ENCODE measurements around the gene MSLN.

Gene MSLN

DNA sequence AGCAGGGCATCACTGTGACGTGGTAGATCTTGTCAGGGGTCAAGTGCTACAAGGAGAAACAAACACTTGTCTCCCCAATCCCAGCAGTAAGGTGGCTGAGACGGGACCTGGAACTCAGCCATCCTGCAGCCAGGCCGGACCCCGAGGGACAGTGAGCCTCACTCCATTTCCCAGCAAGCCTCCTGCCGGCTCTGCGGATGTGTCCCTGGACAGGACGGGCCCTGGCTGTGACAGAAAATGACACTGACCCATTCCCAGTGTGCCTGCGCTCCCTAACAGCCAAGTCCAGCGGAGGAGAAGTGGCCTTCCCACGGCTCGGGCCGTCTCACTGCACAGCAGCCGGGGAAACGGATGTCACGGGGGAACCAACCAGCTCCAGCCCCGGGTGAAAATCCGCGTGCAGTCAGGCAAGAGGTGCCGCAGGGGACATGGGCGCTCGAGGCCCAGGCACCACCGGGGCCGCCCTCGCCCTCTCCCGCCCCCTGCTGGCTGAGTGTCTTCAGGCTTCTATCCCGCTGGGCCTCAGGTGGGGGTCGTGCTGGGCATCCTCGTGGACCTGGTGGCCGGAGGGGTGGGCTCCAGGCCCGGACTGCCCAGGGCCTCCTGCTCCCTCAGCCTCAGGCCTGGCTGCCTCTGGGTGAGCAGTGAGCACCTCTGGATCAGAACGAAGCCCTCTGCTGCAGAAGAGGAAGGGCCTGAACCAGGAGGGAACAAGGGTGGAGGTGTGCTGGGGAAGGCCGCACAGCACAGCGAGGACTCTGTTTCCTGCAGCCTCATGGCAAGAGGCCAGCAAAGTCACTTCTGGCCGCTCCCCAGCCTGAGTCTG is 26.9 kb upstream of the MSLN start:
- H3K4me3 ChIP-seq (ENCODE audit: low read depth in 1 of 2, low read length in 1 of 2), result no peak overlapping the region
- no peaks in the 10 kb centered on the region for H3K9me3 ChIP-seq
- TF ChIP-seq, protein P1, sequence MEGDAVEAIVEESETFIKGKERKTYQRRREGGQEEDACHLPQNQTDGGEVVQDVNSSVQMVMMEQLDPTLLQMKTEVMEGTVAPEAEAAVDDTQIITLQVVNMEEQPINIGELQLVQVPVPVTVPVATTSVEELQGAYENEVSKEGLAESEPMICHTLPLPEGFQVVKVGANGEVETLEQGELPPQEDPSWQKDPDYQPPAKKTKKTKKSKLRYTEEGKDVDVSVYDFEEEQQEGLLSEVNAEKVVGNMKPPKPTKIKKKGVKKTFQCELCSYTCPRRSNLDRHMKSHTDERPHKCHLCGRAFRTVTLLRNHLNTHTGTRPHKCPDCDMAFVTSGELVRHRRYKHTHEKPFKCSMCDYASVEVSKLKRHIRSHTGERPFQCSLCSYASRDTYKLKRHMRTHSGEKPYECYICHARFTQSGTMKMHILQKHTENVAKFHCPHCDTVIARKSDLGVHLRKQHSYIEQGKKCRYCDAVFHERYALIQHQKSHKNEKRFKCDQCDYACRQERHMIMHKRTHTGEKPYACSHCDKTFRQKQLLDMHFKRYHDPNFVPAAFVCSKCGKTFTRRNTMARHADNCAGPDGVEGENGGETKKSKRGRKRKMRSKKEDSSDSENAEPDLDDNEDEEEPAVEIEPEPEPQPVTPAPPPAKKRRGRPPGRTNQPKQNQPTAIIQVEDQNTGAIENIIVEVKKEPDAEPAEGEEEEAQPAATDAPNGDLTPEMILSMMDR (IDR thresholded peaks at IDR 0.05), result no peak
- H3K36me3 ChIP-seq, result peaks cover 76% of the 10 kb centered on the region
- H3K27ac ChIP-seq, result no peak overlapping the region
- H3K4me1 ChIP-seq (ENCODE audit: control insufficient read depth in 1 of 2, insufficient read depth in 1 of 2, low read depth in 1 of 2, low read length in 1 of 2), result peaks cover 0 to 2% of the 10 kb centered on the region in 2 experiments
- peaks cover 13% of the 10 kb centered on the region for H3K27me3 ChIP-seq

DNA sequence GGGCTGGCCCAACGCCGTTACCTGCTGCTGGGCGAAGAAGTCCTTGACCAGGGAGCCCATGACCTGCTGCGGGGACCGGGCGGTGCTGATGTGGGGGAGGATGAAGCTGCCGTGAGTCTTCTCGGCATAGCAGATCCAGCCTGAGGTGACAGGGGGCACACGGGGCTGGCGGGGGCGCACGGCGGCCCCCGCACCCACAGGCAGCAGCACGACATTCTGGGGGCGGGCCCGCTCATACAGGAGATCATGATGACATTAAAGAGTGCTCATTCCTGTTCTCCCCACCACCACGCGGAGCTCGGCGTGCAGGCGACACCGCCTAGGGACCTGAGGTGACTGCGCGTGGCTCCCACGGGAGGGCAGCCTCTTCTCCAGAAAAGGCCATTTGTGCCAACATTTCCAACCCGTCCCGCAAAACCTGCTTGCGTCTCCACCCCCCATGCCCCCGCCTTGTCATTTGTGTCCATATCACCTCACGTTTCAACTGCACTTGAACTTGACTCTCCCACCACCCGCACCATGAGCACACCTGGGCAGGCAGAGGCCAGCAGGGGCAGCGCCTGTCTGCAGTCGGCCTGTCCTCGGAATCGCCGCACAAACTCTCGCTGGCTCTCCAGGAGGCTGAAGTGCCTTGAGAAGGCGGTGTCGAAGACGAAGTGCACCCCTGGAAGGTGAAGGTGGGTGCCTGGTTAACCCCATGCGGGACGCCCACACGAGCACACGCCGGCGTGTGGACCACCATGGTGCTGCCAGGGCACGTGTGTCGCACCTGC is 26.1 kb upstream of the MSLN start:
- TF ChIP-seq, protein P1 (IDR thresholded peaks at IDR 0.05), result no peak
- no peaks in the 10 kb centered on the region for H3K4me1 ChIP-seq (ENCODE audit: control insufficient read depth in 1 of 2, insufficient read depth in 1 of 2, low read depth in 1 of 2, low read length in 1 of 2)
- no peak overlapping the region for H3K27ac ChIP-seq
- H3K9me3 ChIP-seq, result no peaks in the 10 kb centered on the region
- peaks cover 76% of the 10 kb centered on the region for H3K36me3 ChIP-seq
- peaks cover 5% of the 10 kb centered on the region for H3K27me3 ChIP-seq
- no peak overlapping the region for H3K4me3 ChIP-seq (ENCODE audit: low read depth in 1 of 2, low read length in 1 of 2)

DNA sequence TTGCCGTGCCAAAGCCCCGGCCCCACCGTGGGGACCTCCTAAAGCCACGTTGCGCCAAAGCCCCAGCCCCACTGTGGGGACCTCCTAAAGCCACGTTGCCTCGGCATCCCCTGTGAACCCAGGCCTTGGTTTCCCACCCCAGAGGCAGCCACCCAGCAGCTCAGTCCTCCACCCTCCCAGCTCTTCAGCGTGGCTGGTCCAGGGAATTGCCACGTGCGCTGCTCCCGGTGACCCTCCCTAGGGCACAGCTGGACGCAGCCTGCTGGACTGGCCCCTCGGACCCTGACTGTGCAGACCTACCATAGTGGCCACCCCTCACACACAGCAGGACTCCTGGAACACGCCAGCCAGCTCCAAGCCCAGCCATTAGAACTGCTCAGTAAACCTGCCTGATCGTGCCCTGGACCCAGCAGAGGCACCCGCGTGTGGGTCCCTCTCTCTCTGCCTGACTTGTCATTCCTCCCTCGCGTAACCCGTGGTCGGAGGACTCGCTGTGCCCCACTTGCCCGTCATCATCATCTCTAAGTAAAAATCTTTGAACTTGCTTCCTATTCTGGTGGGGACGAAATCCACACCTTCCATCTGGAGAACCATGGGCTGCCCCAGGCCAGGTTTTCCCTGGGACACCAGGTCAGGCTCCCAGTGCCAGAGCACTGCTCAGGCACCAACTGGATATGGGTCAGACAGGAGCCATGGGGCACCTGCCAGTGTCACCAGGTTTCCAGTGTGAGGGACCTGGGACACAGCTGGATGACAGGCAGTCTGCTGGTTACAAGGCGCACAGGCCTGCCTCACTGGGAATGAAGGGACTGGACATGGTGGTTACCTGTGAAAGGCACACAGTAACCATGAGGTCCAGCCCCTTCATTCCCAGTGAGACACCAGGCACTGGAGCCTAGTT is 25.3 kb upstream of the MSLN start:
- no peak overlapping the region for H3K27ac ChIP-seq
- TF ChIP-seq, protein P1 (IDR thresholded peaks at IDR 0.05), result no peak

DNA sequence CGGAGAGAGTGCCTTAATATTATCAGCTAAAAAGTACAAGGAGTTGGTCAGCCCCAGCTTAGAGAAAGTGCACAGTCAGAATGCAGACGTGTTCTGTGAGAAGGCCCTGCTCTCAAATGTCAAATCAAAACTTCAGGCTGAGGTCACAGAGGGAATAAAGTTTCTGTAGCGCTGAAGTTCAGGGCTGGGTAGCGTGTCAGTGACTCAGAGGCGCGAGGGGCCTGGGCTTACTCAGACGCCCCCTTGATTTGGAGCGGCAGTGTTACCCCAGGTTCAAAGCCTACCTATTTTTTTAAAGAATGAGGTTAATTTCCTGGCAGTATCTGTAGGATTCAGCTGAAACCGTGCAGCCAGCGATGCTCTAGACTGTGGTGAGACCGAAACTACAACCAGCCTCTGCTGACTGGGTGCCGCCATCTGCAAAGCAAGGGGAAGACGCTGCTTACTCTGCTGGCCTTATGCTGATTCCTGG is 24.5 kb upstream of the MSLN start:
- H3K27ac ChIP-seq, result no peak overlapping the region
- no peaks in the 10 kb centered on the region for H3K27me3 ChIP-seq
- H3K36me3 ChIP-seq, result peaks cover 65% of the 10 kb centered on the region
- H3K4me1 ChIP-seq (ENCODE audit: control insufficient read depth in 1 of 2, insufficient read depth in 1 of 2, low read depth in 1 of 2, low read length in 1 of 2), result peaks cover 8 to 10% of the 10 kb centered on the region in 2 experiments
- TF ChIP-seq, protein P1 (IDR thresholded peaks at IDR 0.05), result no peak
- no peak overlapping the region for H3K4me3 ChIP-seq (ENCODE audit: low read depth in 1 of 2, low read length in 1 of 2)
- H3K9me3 ChIP-seq, result no peaks in the 10 kb centered on the region

More for the DNA sequence above, 25.3 kb upstream of the MSLN start:
- Histone ChIP-seq H3K27me3 (no peaks in the 10 kb centered on the region), H3K4me3 (ENCODE audit: low read depth in 1 of 2, low read length in 1 of 2) (no peak overlapping the region), H3K4me1 (ENCODE audit: control insufficient read depth in 1 of 2, insufficient read depth in 1 of 2, low read depth in 1 of 2, low read length in 1 of 2) (peaks cover 4 to 5% of the 10 kb centered on the region in 2 experiments), H3K9me3 (no peaks in the 10 kb centered on the region), H3K36me3 (peaks cover 72% of the 10 kb centered on the region)

DNA sequence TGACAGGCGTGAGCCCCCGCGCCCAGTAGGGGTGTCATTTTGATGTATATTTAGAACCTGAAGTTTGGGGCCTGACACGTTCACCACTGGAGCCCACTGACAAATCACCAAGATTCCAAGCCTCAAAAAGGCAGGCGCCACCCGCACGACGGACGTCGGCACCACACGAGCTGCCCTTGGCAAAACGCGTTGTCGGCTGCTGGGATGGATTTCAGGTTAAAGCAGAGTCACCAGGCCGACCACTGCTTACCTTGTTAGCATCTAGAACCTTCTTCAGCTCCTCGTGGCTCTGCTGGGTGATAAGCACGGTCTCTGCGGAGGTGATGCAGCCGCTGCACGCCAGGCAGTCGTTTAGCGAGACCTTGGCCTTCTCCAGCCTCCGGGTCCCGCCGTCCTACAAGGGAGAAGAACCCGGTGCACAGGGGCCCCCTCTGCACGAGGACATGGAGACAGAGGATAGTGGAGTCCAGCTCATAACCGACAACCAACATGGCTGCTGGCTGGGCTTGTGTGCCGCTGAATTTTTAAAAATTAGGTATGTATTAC is 23.5 kb upstream of the MSLN start:
- H3K36me3 ChIP-seq, result peaks cover 55% of the 10 kb centered on the region
- TF ChIP-seq, protein P1 (IDR thresholded peaks at IDR 0.05), result no peak
- H3K4me1 ChIP-seq (ENCODE audit: control insufficient read depth in 1 of 2, insufficient read depth in 1 of 2, low read depth in 1 of 2, low read length in 1 of 2), result peaks cover 12 to 15% of the 10 kb centered on the region in 2 experiments
- H3K9me3 ChIP-seq, result no peaks in the 10 kb centered on the region
- no peaks in the 10 kb centered on the region for H3K27me3 ChIP-seq
- no peak overlapping the region for H3K4me3 ChIP-seq (ENCODE audit: low read depth in 1 of 2, low read length in 1 of 2)
- no peak overlapping the region for H3K27ac ChIP-seq
